GM12892 (cell line): ENCODE data around the gene PFDN5.

Source experiments
- POLR2A ChIP-seq: IDR thresholded peaks from 2 replicates; pipeline ENCODE4 v1.6.1; 2011; ENCODE audit warnings: low read depth, low read length, control low read depth
- POLR2AphosphoS5 ChIP-seq: IDR thresholded peaks from 2 replicates; pipeline ENCODE4 v1.6.1; 2011; ENCODE audit warnings: low read depth, low read length, control low read depth
- TAF1 ChIP-seq: IDR thresholded peaks from 2 replicates; pipeline ENCODE4 v1.6.1; 2011; ENCODE audit warnings: low read depth, mild to moderate bottlenecking, control low read depth, low read length, borderline replicate concordance

GRCh38 chr12:53268630-53269562 is 26.4 kb upstream of the PFDN5 start:
- TF ChIP-seq POLR2A (no peak), TAF1 (no peak), POLR2AphosphoS5 (no peak)
